Mucosa of descending colon (tissue), 3 donors: ENCODE results near the gene SDK1. TPM values are rescaled to one million over a fixed set of nuclear protein-coding genes. Genes with fewer than 3 reads are reported as not detected.

Experiments
- ATAC-seq: fragments of 200-7000 bp; cut with Tn5 transposase; one replicate; pipeline ENCODE4 v1.9.1; 2020; ENCODE audit warnings: mild to moderate bottlenecking, moderate library complexity
- DNase-seq, 3 donors: peaks; one replicate each; pipeline ENCODE4 v3.0.0-alpha.2; 2020
- H3K36me3 ChIP-seq: fragments of 200-600 bp; one replicate; pipeline ENCODE4 v1.8.0; 2021; ENCODE audit warnings: low read depth, mild to moderate bottlenecking
- H3K4me1 ChIP-seq: fragments of 200-600 bp; one replicate; pipeline ENCODE4 v1.8.0; 2021; ENCODE audit warnings: low read depth, mild to moderate bottlenecking
- H3K4me3 ChIP-seq: fragments of 200-600 bp; one replicate; pipeline ENCODE4 v1.8.0; 2021; ENCODE audit warnings: mild to moderate bottlenecking
- H3K9me3 ChIP-seq: fragments of 200-600 bp; one replicate; pipeline ENCODE4 v1.8.0; 2021; ENCODE audit warnings: mild to moderate bottlenecking
- intact Hi-C, 2 donors: fragments of 100-400 bp; cut with DNase I in 1 of 2; cut with micrococcal nuclease in 1 of 2; formaldehyde crosslinking; loops; one replicate each; pipeline versions ENCODE4 v1.11.0 to v1.11.1; 2022; cut with DNase I, micrococcal nuclease
- total RNA-seq, 3 donors: library from RNA; stranded (reverse); fragmentation: NEBNext Ultra II Directional in 2 of 3; extraction: Animal tissue kit (Norgen Biotek cat#: 25700) in 2 of 3; gene quantifications; one replicate each; pipeline versions ENCODE4 v1.2.1 to v1.2.4, GENCODE V29; 2021 to 2023
- TF ChIP-seq, protein P1 (sequence below): fragments of 200-600 bp; IDR thresholded peaks from one replicate; pipeline ENCODE4 v1.8.0; 2022; ENCODE audit warnings: antibody characterized with exemption, mild to moderate bottlenecking
- donor health status: DM: no; HTN: no; CAD: no; lungs with moderate emphysema.
- donor health status: DM: no; HTN: no; CAD: no.
- donor health status: DM: no; HTN: yes; CAD: no.

SDK1 gene
- total RNA-seq, 3 donors from 2014 or later: 2.7 to 20.2 (median 4.2) TPM

- intact Hi-C loops: no loop called here
- Histone ChIP-seq H3K4me1 (no peaks in the 10 kb centered on the region), H3K9me3 (no peaks in the 10 kb centered on the region), H3K36me3 (no peaks in the 10 kb centered on the region), H3K4me3 (no peak overlapping the region)
- peak in 1 of 3 donors; percentile 19 for DNase-seq
- TF ChIP-seq, protein P1, sequence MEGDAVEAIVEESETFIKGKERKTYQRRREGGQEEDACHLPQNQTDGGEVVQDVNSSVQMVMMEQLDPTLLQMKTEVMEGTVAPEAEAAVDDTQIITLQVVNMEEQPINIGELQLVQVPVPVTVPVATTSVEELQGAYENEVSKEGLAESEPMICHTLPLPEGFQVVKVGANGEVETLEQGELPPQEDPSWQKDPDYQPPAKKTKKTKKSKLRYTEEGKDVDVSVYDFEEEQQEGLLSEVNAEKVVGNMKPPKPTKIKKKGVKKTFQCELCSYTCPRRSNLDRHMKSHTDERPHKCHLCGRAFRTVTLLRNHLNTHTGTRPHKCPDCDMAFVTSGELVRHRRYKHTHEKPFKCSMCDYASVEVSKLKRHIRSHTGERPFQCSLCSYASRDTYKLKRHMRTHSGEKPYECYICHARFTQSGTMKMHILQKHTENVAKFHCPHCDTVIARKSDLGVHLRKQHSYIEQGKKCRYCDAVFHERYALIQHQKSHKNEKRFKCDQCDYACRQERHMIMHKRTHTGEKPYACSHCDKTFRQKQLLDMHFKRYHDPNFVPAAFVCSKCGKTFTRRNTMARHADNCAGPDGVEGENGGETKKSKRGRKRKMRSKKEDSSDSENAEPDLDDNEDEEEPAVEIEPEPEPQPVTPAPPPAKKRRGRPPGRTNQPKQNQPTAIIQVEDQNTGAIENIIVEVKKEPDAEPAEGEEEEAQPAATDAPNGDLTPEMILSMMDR: no peak
- no peak for ATAC-seq
Measured at GRCh38 chr7:4177001-4177400, 875.9 kb downstream of the SDK1 start.

DNA sequence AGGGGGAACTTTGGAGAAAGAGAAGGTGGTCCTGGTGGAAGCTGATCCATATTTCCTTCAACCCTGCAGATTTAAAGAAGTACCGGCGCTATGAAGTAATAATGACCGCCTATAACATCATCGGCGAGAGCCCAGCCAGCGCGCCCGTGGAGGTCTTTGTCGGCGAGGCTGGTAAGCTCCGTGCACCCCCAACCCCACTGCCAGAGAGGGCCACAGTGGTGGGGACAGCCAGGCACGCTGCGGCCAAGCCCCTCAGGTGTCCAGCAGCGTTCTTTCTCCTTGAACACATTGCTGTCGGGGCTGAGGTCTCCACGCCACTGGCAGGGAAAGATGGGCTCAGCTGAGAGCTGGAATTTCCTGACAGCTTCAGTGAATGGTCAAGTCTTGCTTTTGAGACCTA, 877.4 kb downstream of the SDK1 start:
- no peaks in the 10 kb centered on the region for H3K36me3 ChIP-seq
- no peaks in the 10 kb centered on the region for H3K9me3 ChIP-seq
- intact Hi-C loops: no loop called here
- TF ChIP-seq, protein P1: no peak
- H3K4me1 ChIP-seq: no peaks in the 10 kb centered on the region
- H3K4me3 ChIP-seq: no peak overlapping the region
- DNase-seq (peak in 1 of 3 donors; percentile 29), ATAC-seq (no peak)

DNA sequence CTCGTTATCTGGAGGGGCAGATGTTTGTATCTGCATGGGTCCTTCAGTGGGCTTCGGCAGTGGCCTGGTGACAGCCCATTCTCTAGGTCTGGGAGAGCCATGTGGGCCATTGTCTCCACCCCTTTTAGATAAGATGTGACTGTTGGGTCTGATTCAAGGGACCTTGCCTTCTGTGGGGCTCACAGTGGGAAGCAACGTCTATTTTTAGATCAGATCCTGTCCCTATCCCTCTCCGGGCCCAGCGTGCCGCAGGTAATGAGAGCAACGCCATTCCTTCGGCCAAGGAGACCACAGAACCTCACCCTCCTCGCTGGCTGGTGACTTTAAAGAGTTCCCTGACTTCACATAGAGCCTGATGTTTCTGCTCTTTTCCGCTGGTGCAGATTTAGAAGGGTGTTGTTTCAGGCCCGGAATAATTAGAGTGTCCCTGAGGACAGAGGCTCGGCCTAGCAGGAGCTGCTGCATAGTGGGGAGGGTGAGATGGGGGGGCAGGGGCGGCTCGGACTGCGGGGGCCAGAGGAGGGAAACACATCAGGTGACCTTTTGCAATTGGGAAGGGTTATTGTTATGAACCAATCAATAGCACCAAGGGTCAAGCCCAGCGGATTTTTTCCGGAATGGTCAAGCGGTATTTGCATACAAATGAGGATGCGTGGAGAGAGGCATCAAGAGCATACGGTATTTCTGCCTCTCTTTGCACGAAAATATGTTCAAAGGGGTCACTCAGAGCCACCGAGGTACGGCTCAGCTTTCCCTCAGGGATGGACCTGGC, 878.0 kb downstream of the SDK1 start:
- TF ChIP-seq, protein P1: no peak
- DNase-seq: peak in 1 of 3 donors; percentile 15
- Histone ChIP-seq H3K9me3 (no peaks in the 10 kb centered on the region), H3K4me3 (no peak overlapping the region), H3K36me3 (no peaks in the 10 kb centered on the region), H3K4me1 (no peaks in the 10 kb centered on the region)
- ATAC-seq: no peak
- intact Hi-C loops: no loop called here

DNA sequence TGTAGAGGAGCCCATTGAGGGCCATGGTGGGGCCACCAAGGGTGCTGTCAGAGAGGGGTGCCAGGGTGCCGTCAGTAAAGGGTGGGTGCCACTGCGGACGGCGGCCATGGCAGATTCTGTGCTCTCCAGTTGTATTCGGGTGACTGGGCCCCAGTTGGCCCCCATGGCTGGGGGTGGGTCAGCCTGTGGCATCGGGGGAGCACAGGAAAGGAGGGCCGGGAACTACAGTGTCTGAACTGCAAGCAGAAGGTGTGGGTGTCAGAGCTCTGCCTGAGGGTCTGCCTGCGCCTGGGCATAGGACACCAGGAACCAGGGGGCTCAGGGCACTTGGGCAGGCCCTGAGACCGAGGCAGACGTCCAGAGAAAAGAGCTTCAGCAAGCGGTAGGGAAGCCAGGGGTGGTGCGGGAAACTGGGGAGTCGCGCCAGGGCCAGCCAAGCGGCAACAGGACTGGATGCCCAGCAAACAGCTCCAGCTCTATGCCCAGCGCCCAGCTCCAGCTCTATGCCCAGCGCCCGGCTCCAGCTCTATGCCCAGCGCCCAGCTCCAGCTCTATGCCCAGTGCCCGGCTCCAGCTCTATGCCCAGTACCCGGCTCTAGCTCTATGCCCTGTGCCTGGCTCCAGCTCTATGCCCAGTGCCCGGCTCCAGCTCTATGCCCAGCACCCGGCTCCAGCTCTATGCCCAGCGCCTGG, 878.8 kb downstream of the SDK1 start:
- intact Hi-C loops: no loop called here
- ATAC-seq (no peak), DNase-seq (peak in 1 of 3 donors; percentile 40)
- Histone ChIP-seq H3K4me3 (no peak overlapping the region), H3K36me3 (no peaks in the 10 kb centered on the region), H3K9me3 (no peaks in the 10 kb centered on the region), H3K4me1 (no peaks in the 10 kb centered on the region)
- TF ChIP-seq, protein P1: no peak

GRCh38 chr7:4181446-4181845, 880.4 kb downstream of the SDK1 start:
- Histone ChIP-seq H3K36me3 (no peaks in the 10 kb centered on the region), H3K9me3 (no peaks in the 10 kb centered on the region), H3K4me1 (no peaks in the 10 kb centered on the region), H3K4me3 (no peak overlapping the region)
- ATAC-seq (no peak), DNase-seq (peak in 1 of 3 donors; percentile 31)
- TF ChIP-seq, protein P1: no peak
- intact Hi-C loops: no loop called here
